Fibroblast of lung (primary cell): Measurements from ENCODE around the gene TMTC2.

ENCODE experiments used
- EZH2 ChIP-seq: IDR thresholded peaks from 2 replicates; pipeline ENCODE4 v1.5.1; 2012; ENCODE audit warnings: low read length, control low read depth, mild to moderate bottlenecking; ENCODE audit errors: missing control alignments
- TF ChIP-seq, protein P1 (sequence below), 2 donors: IDR thresholded peaks in 1 of 2; conservative IDR thresholded peaks in 1 of 2; 1 replicate in 1 of 2; 2 replicates in 1 of 2; pipeline ENCODE4 v1.5.1; 2011 to 2012; ENCODE audit warnings: low read length in 2 of 2, control low read depth in 1 of 2, inconsistent platforms in 1 of 2, low read depth in 1 of 2, mild to moderate bottlenecking in 1 of 2

DNA sequence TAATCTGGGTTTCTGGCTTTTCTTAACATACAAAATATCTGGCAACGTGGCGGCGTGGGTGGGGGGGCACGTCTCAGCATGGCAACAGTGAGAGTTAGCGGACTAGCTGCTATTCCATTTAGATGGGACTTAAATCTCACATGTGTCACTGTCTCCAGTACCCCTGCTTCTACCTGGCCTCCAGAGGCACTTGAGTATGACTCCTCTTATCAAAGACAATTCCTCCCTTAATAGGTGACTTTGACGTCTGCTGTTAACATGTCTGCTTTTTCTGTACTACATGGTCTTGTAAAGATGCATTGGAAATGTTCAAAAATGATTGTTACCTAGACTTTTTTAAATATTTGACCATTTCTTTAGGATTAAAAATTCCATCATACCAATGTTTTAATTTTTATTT lies 456.2 kb downstream of the TMTC2 start:
- TF ChIP-seq, protein P1, sequence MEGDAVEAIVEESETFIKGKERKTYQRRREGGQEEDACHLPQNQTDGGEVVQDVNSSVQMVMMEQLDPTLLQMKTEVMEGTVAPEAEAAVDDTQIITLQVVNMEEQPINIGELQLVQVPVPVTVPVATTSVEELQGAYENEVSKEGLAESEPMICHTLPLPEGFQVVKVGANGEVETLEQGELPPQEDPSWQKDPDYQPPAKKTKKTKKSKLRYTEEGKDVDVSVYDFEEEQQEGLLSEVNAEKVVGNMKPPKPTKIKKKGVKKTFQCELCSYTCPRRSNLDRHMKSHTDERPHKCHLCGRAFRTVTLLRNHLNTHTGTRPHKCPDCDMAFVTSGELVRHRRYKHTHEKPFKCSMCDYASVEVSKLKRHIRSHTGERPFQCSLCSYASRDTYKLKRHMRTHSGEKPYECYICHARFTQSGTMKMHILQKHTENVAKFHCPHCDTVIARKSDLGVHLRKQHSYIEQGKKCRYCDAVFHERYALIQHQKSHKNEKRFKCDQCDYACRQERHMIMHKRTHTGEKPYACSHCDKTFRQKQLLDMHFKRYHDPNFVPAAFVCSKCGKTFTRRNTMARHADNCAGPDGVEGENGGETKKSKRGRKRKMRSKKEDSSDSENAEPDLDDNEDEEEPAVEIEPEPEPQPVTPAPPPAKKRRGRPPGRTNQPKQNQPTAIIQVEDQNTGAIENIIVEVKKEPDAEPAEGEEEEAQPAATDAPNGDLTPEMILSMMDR (conservative IDR thresholded peaks at IDR 0.05 in 1 of 2, IDR thresholded peaks at IDR 0.05 in 1 of 2; ENCODE audit: low read depth in 1 of 2, low read length in 2 of 2): no peak
- no peak for TF ChIP-seq EZH2
